Thyroid gland (tissue), 4 donors: ENCODE data around the gene MKNK1. TPM values are rescaled to one million over a fixed set of nuclear protein-coding genes. Genes with fewer than 3 reads are reported as not detected.

Source experiments
- DNase-seq, 2 donors: peaks; one replicate each; pipeline ENCODE4 v3.0.0-alpha.2; 2019
- H3K27ac ChIP-seq, 3 donors: fragments of 200-600 bp; sonication (generic); 1 replicate in 2 of 3; 2 replicates in 1 of 3; pipeline ENCODE4 v1.5.1; 2016 to 2019; ENCODE audit warnings: mild to moderate bottlenecking in 1 of 3, moderate library complexity in 1 of 3
- H3K27me3 ChIP-seq: fragments of 200-600 bp; sonication (generic); one replicate; pipeline ENCODE4 v1.5.1; 2019
- H3K36me3 ChIP-seq, 2 donors: fragments of 200-600 bp; sonication (generic); one replicate each; pipeline ENCODE4 v1.5.1; 2016 to 2019
- H3K4me1 ChIP-seq, 2 donors: fragments of 200-600 bp; sonication (generic); one replicate each; pipeline ENCODE4 v1.5.1; 2017 to 2019
- H3K4me3 ChIP-seq, 3 donors: fragments of 200-600 bp; sonication (generic); replicated peaks in 1 of 3; 1 replicate in 2 of 3; 2 replicates in 1 of 3; pipeline ENCODE4 v1.5.1; 2016; ENCODE audit warnings: mild to moderate bottlenecking in 1 of 3
- H3K9me3 ChIP-seq: fragments of 200-600 bp; sonication (generic); one replicate; pipeline ENCODE4 v1.5.1; 2017
- CTCF ChIP-seq, 6 experiments: fragments of 200-600 bp in 3 of 6; fragments of 450-650 bp in 3 of 6; sonication (generic) in 3 of 6; IDR thresholded peaks; one replicate each; pipeline ENCODE4 v1.5.1; 2016 to 2019; ENCODE audit warnings: antibody characterized with exemption in 6 of 6, mild to moderate bottlenecking in 2 of 6, inconsistent platforms in 1 of 6, moderate library complexity in 1 of 6
- POLR2A ChIP-seq, 2 donors: fragments of 450-650 bp; IDR thresholded peaks; one replicate each; pipeline ENCODE4 v1.6.1; 2017; ENCODE audit warnings: antibody characterized with exemption in 2 of 2, mild to moderate bottlenecking in 2 of 2, moderate library complexity in 1 of 2
- WGBS, 2 donors: methylation state at CpG; one replicate each; pipeline ENCODE4 v1.1.5; 2017; 5-methylcytosine and 5-hydroxymethylcytosine counted together
- intact Hi-C: fragments of 100-400 bp; cut with DNase I; formaldehyde crosslinking; loops from one replicate; pipeline ENCODE4 v1.15.1; 2023
- total RNA-seq, 4 donors: library from RNA; depleted of rRNA; stranded (reverse); fragments of >200 nt; gene quantifications; one replicate each; pipeline ENCODE4 v1.2.3, GENCODE V29; 2016

Gene MKNK1
- total RNA-seq, 4 donors from 2014 or later: 20.8 to 29.6 (median 23.4) TPM

GRCh38 chr1:46532095-46532494 is 72.0 kb downstream of the MKNK1 start:
- Histone ChIP-seq H3K4me1 (peaks cover 0 to 5% of the 10 kb centered on the region in 2 donors), H3K36me3 (no peaks in the 10 kb centered on the region), H3K27me3 (no peaks in the 10 kb centered on the region), H3K27ac (no peak overlapping the region), H3K4me3 (no peak overlapping the region), H3K9me3 (no peaks in the 10 kb centered on the region)
- TF ChIP-seq POLR2A (IDR thresholded peaks at IDR 0.05) (no peak), CTCF (IDR thresholded peaks at IDR 0.05) (no peak)
- WGBS, 2 donors: 75 to 84% methylated on average over 3 of the region's 3 CpGs
- intact Hi-C loops: loop anchor here (5.0 kb wide), 1 partner anchor 195 kb away; no protein-coding TSS in a partner anchor
- no peak for DNase-seq

GRCh38 chr1:46530791-46531409 is 73.2 kb downstream of the MKNK1 start:
- TF ChIP-seq POLR2A (IDR thresholded peaks at IDR 0.05) (no peak), CTCF (IDR thresholded peaks at IDR 0.05) (no peak)
- Histone ChIP-seq H3K9me3 (no peaks in the 10 kb centered on the region), H3K27me3 (no peaks in the 10 kb centered on the region), H3K27ac (no peak overlapping the region), H3K4me3 (no peak overlapping the region), H3K4me1 (peaks cover 0 to 5% of the 10 kb centered on the region in 2 donors), H3K36me3 (no peaks in the 10 kb centered on the region)
- WGBS, 2 donors: 57 to 60% methylated on average over 6 of the region's 6 CpGs
- intact Hi-C loops: loop anchor here (5.0 kb wide), 1 partner anchor 196 kb away; no protein-coding TSS in a partner anchor
- DNase-seq: no peak

GRCh38 chr1:46530311-46530710 is 73.8 kb downstream of the MKNK1 start:
- DNase-seq: no peak
- H3K27ac ChIP-seq: no peak overlapping the region
- H3K36me3 ChIP-seq: no peaks in the 10 kb centered on the region
- TF ChIP-seq CTCF (IDR thresholded peaks at IDR 0.05) (no peak), POLR2A (IDR thresholded peaks at IDR 0.05) (no peak)
- intact Hi-C loops: loop anchor here (5.0 kb wide), 1 partner anchor 197 kb away; no protein-coding TSS in a partner anchor
- no peaks in the 10 kb centered on the region for H3K9me3 ChIP-seq
- 52 to 78% methylated on average over 3 of the region's 3 CpGs for WGBS, 2 donors
- H3K4me3 ChIP-seq: no peak overlapping the region
- H3K27me3 ChIP-seq: no peaks in the 10 kb centered on the region
- H3K4me1 ChIP-seq: peaks cover 0 to 5% of the 10 kb centered on the region in 2 donors

- Histone ChIP-seq H3K36me3 (no peaks in the 10 kb centered on the region), H3K27me3 (no peaks in the 10 kb centered on the region), H3K9me3 (no peaks in the 10 kb centered on the region), H3K27ac (no peak overlapping the region), H3K4me3 (no peak overlapping the region), H3K4me1 (peaks cover 0 to 5% of the 10 kb centered on the region in 2 donors)
- no peak for TF ChIP-seq POLR2A (IDR thresholded peaks at IDR 0.05)
- TF ChIP-seq CTCF (IDR thresholded peaks at IDR 0.05): no peak
- DNase-seq: no peak
- 64% methylated on average over 4 of the region's 4 CpGs for WGBS, 2 donors
- intact Hi-C loops: loop anchor here (2.0 kb wide), 1 partner anchor 50 kb away; no protein-coding TSS in a partner anchor
Measured at GRCh38 chr1:46529031-46529630, 74.9 kb downstream of the MKNK1 start.
